Measurements from ENCODE around the gene MAGEA10.
"Not testable (repeated sequence)": the region's sequence is repeated elsewhere in the genome, so short reads cannot be mapped to it uniquely, and the experiment has no call there.

The MAGEA10 gene

GRCh38 chrX:152129069-152129844 is 9.1 kb downstream of the MAGEA10 start:
- not testable (repeated sequence) for H3K4me1 Mint-ChIP-seq, H3K4me3 Mint-ChIP-seq, H3K27ac Mint-ChIP-seq, H3K9me3 Mint-ChIP-seq, H3K27me3 Mint-ChIP-seq, H3K36me3 Mint-ChIP-seq

GRCh38 chrX:152117305-152117704 is 21.1 kb downstream of the MAGEA10 start:
- no peak overlapping the region for H3K27ac Mint-ChIP-seq
- no peaks in the 10 kb centered on the region for H3K36me3 Mint-ChIP-seq
- H3K4me1 Mint-ChIP-seq = no peaks in the 10 kb centered on the region
- no peak overlapping the region for H3K4me3 Mint-ChIP-seq
- no peaks in the 10 kb centered on the region for H3K27me3 Mint-ChIP-seq
- no peaks in the 10 kb centered on the region for H3K9me3 Mint-ChIP-seq

DNA sequence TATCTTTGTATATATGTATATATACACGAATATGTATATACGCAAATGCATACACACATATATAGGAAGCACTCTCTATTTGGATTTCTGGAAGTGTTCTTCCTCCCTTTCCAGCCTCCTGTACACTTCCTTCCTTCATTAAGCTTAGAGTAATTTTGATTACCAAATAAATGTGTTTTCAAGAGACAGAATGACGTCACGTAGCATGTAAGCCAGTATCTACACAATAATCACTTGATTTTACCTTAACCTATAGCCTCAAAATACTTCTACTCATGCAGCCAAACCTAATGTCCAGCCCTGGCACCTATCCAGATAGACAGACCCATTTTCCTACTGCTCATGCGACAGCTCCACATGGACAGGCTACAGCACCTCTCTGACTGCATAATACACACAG is 29.9 kb downstream of the MAGEA10 start:
- no peaks in the 10 kb centered on the region for H3K4me1 Mint-ChIP-seq

DNA sequence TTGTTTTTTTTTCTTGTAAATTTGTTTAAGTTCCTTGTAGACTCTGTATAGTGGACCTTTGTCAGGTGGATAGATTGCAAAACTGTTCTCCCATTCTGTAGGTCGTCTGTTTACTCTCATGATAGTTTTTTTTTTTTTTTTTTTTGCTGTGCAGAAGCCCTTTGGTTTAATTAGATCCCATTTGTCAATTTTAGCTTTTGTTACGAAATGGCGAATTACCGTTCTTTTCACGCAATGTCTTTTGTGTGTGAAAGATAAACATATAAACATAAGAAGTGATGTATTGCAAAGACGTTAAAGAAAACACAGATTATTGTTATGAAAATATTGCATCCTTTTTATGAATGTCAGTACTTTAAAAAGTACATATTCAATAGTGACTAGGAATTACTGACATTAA is 34.5 kb downstream of the MAGEA10 start:
- H3K4me1 Mint-ChIP-seq = no peaks in the 10 kb centered on the region
- no peak overlapping the region for H3K27ac Mint-ChIP-seq
- H3K4me3 Mint-ChIP-seq = no peak overlapping the region
- H3K9me3 Mint-ChIP-seq = no peaks in the 10 kb centered on the region
- no peaks in the 10 kb centered on the region for H3K36me3 Mint-ChIP-seq
- no peaks in the 10 kb centered on the region for H3K27me3 Mint-ChIP-seq

More for the DNA sequence above, 29.9 kb downstream of the MAGEA10 start:
- no peak overlapping the region for H3K4me3 Mint-ChIP-seq
- no peaks in the 10 kb centered on the region for H3K9me3 Mint-ChIP-seq
- H3K36me3 Mint-ChIP-seq = no peaks in the 10 kb centered on the region
- H3K27ac Mint-ChIP-seq = no peak overlapping the region
- H3K27me3 Mint-ChIP-seq = no peaks in the 10 kb centered on the region

GRCh38 chrX:152086141-152086540 is 52.2 kb downstream of the MAGEA10 start:
- Mint-ChIP-seq H3K27me3 (no peaks in the 10 kb centered on the region), H3K4me3 (no peak overlapping the region), H3K36me3 (no peaks in the 10 kb centered on the region), H3K27ac (no peak overlapping the region), H3K9me3 (no peaks in the 10 kb centered on the region), H3K4me1 (no peaks in the 10 kb centered on the region)
